K562 (cell line): ENCODE data around the gene ZNF33A. TPM values are rescaled to one million over a fixed set of nuclear protein-coding genes. Genes with fewer than 3 reads are reported as not detected.

Experiments
- AFF4 ChIP-seq: sonication (generic); formaldehyde crosslinking; IDR thresholded peaks from 2 replicates; pipeline ENCODE4 v1.8.0; 2023; ENCODE audit warnings: mild to moderate bottlenecking, missing genetic modification reagents
- E2F6 ChIP-seq, 2 experiments: IDR thresholded peaks; 2 replicates each; pipeline ENCODE4 v1.6.1; 2011; ENCODE audit warnings: borderline replicate concordance in 1 of 2, control low read depth in 1 of 2, low read depth in 1 of 2, low read length in 1 of 2, mild to moderate bottlenecking in 1 of 2, mixed read lengths in 1 of 2, moderate library complexity in 1 of 2; ENCODE audit not compliant: insufficient read depth in 1 of 2, insufficient read length in 1 of 2, poor library complexity in 1 of 2, severe bottlenecking in 1 of 2; ENCODE audit errors: extremely low read depth in 1 of 2
- ETS1 ChIP-seq: conservative IDR thresholded peaks from 2 replicates; pipeline ENCODE4 v1.6.1; 2011; ENCODE audit warnings: low read depth, mild to moderate bottlenecking, low read length; ENCODE audit not compliant: control insufficient read depth
- MBD2 ChIP-seq: sonication (generic); IDR thresholded peaks from 2 replicates; pipeline ENCODE4 v1.6.1; 2016; ENCODE audit warnings: low read depth, borderline replicate concordance
- MCM7 ChIP-seq, 2 experiments: fragments of 450-650 bp; IDR thresholded peaks; 2 replicates each; pipeline ENCODE4 v1.6.1; 2016 to 2018
- MNT ChIP-seq, 2 experiments: fragments of 450-650 bp; conservative IDR thresholded peaks; 2 replicates each; pipeline ENCODE4 v1.6.1; 2017; ENCODE audit warnings: mild to moderate bottlenecking in 2 of 2, moderate library complexity in 2 of 2
- MYBL2 ChIP-seq, 2 experiments: fragments of 450-650 bp in 1 of 2; sonication (generic) in 1 of 2; formaldehyde crosslinking in 1 of 2; IDR thresholded peaks; 2 replicates each; pipeline versions ENCODE4 v1.6.1 to v1.8.1; 2017 to 2022; ENCODE audit warnings: borderline replicate concordance in 1 of 2, inconsistent platforms in 1 of 2, low read depth in 1 of 2, mild to moderate bottlenecking in 1 of 2, missing genetic modification reagents in 1 of 2, moderate library complexity in 1 of 2
- NR2C2 ChIP-seq, 2 experiments: fragments of 200-800 bp in 1 of 2; sonication (Bioruptor generic) in 1 of 2; sonication (generic) in 1 of 2; formaldehyde crosslinking in 1 of 2; IDR thresholded peaks; 2 replicates each; pipeline versions ENCODE4 v1.6.1 to v1.8.0; 2016 to 2022; ENCODE audit warnings: mild to moderate bottlenecking in 1 of 2, missing compliant biosample characterization in 1 of 2, missing genetic modification characterization in 1 of 2, missing genetic modification reagents in 1 of 2
- RBBP5 ChIP-seq: fragments of 200-600 bp; sonication (generic); IDR thresholded peaks from 2 replicates; pipeline ENCODE4 v1.6.1; 2012; ENCODE audit warnings: borderline replicate concordance, mild to moderate bottlenecking, low read length, control low read depth, inconsistent platforms; ENCODE audit not compliant: insufficient read depth, poor library complexity, severe bottlenecking
- ZBTB11 ChIP-seq, 3 experiments: fragments of 200-800 bp in 1 of 3; fragments of 250-450 bp in 1 of 3; fragments of 450-650 bp in 1 of 3; sonication (Bioruptor Pico) in 1 of 3; sonication (Bioruptor generic) in 1 of 3; formaldehyde crosslinking in 1 of 3; IDR thresholded peaks; 2 replicates each; pipeline versions ENCODE4 v1.6.1 to v1.8.0; 2016 to 2022; ENCODE audit warnings: mild to moderate bottlenecking in 2 of 3, missing genetic modification characterization in 2 of 3, missing compliant biosample characterization in 1 of 3, moderate library complexity in 1 of 3
- polyA plus RNA-seq, 8 experiments: library from polyadenylated mRNA; depleted of rRNA in 4 of 8; stranded (reverse) in 5 of 8; unstranded in 3 of 8; fragments of >200 nt; fragmentation: Nextera tagmentation in 2 of 8; fragmentation: Illumina TruSeq in 1 of 8; extraction: Ambion mirVana in 2 of 8; extraction: Trizol in 1 of 8; gene quantifications; 2 replicates each; pipeline versions ENCODE4 v1.2.1 to v1.2.3, GENCODE V29; 2011 to 2014; ENCODE audit warnings: inconsistent platforms in 1 of 8, missing spikeins in 1 of 8
- total RNA-seq, 7 experiments: library from RNA; depleted of rRNA in 6 of 7; stranded (reverse); fragments of >200 nt in 6 of 7; fragmentation: Illumina TruSeq in 2 of 7; extraction: Trizol in 2 of 7; gene quantifications; 2 replicates each; pipeline versions ENCODE4 v1.2.1 to v1.2.3, GENCODE V29; 2011 to 2021; ENCODE audit warnings: low replicate concordance in 1 of 7

Gene ZNF33A
- total and polyA plus RNA-seq, 9 of the 15 experiments (the other 6 are each of a cell fraction or from before 2014, with no cell fraction given), result 8.1 to 27.5 (median 16.4) TPM

GRCh38 chr10:38094158-38094926, 83.9 kb downstream of the ZNF33A start, which contains the start of gene ZNF37A (continued):
- TF ChIP-seq RBBP5 (peak; percentile 38), MNT (conservative IDR thresholded peaks at IDR 0.05) (peak; percentile 64 to 74), E2F6 (IDR thresholded peaks at IDR 0.05; ENCODE audit: borderline replicate concordance in 1 of 2, extremely low read depth in 1 of 2, insufficient read depth in 1 of 2, insufficient read length in 1 of 2, low read depth in 1 of 2, low read length in 1 of 2, poor library complexity in 1 of 2, severe bottlenecking in 1 of 2) (peak; percentile 63 to 86), ZBTB11 (CRISPR knock-in tag; IDR thresholded peaks at IDR 0.05) (0 out of 6 replicates have a peak, but pooled peaks of 1 of the 3 experiments have one; percentile 25), NR2C2 (CRISPR knock-in tag; IDR thresholded peaks at IDR 0.05) (peak; percentile 79; the same call in 1 of the 2 replicates), NR2C2 (tag; IDR thresholded peaks at IDR 0.05) (peak; percentile 95), ETS1 (peak; percentile 92; the same call in 1 of the 2 replicates), MYBL2 (IDR thresholded peaks at IDR 0.05; ENCODE audit: low read depth) (peak; percentile 72; the same call in 1 of the 2 replicates), MYBL2 (CRISPR knock-in tag; IDR thresholded peaks at IDR 0.05; ENCODE audit: borderline replicate concordance) (no peak), MCM7 (IDR thresholded peaks at IDR 0.05) (no peak), MBD2 (peak; percentile 69), AFF4 (CRISPR knock-in tag) (no peak)
